OCI-LY1 (cell line): ENCODE measurements around the gene STUM.

ENCODE experiments used
- H2AFZ ChIP-seq: fragments of 200-600 bp; sonication (generic), shearing (Covaris generic); 2 replicates; pipeline ENCODE4 v1.6.0; 2014; ENCODE audit warnings: antibody characterized with exemption, mild to moderate bottlenecking, low read length
- H3F3A ChIP-seq: fragments of 200-600 bp; sonication (generic), shearing (Covaris generic); 2 replicates; pipeline ENCODE4 v1.6.0; 2014; ENCODE audit warnings: mild to moderate bottlenecking, antibody characterized with exemption, low read length, moderate library complexity; ENCODE audit not compliant: insufficient read depth
- H3K27ac ChIP-seq: fragments of 200-600 bp; sonication (generic); 2 replicates; pipeline ENCODE4 v1.5.1; 2014; ENCODE audit warnings: low read length, mixed run types, mild to moderate bottlenecking, low read depth; ENCODE audit not compliant: poor library complexity, severe bottlenecking
- H3K27me3 ChIP-seq: fragments of 200-600 bp; sonication (generic); 2 replicates; pipeline ENCODE4 v1.6.0; 2014; ENCODE audit warnings: antibody characterized with exemption, mild to moderate bottlenecking, low read length, moderate library complexity; ENCODE audit not compliant: insufficient read depth
- H3K36me3 ChIP-seq: fragments of 200-600 bp; sonication (generic); 2 replicates; pipeline ENCODE4 v1.6.1; 2014; ENCODE audit warnings: mild to moderate bottlenecking, antibody characterized with exemption, low read length, moderate library complexity, mixed read lengths; ENCODE audit not compliant: insufficient read depth
- H3K4me1 ChIP-seq: fragments of 200-600 bp; sonication (generic); 2 replicates; pipeline ENCODE4 v1.5.1; 2014; ENCODE audit warnings: mild to moderate bottlenecking, low read length, moderate library complexity; ENCODE audit not compliant: insufficient read depth, severe bottlenecking
- H3K4me2 ChIP-seq: fragments of 200-600 bp; sonication (generic), shearing (Covaris generic); 2 replicates; pipeline ENCODE4 v1.6.1; 2014; ENCODE audit warnings: low read length
- H3K4me3 ChIP-seq: fragments of 200-600 bp; sonication (generic); 2 replicates; pipeline ENCODE4 v1.5.1; 2014; ENCODE audit warnings: low read length, low read depth, mild to moderate bottlenecking, mixed read lengths; ENCODE audit not compliant: poor library complexity, severe bottlenecking
- H3K79me2 ChIP-seq: fragments of 200-600 bp; shearing (Covaris generic); 2 replicates; pipeline ENCODE4 v1.6.1; 2016; ENCODE audit warnings: mixed run types, low read length, mixed read lengths; ENCODE audit not compliant: insufficient read depth
- H3K9ac ChIP-seq: fragments of 200-600 bp; sonication (generic), shearing (Covaris generic); 2 replicates; pipeline ENCODE4 v1.6.1; 2014; ENCODE audit warnings: mild to moderate bottlenecking, low read length, mixed read lengths
- H3K9me2 ChIP-seq: fragments of 200-600 bp; sonication (generic), shearing (Covaris generic); 2 replicates; pipeline ENCODE4 v1.6.1; 2014; ENCODE audit warnings: low read depth, mild to moderate bottlenecking, low read length, mixed read lengths
- H3K9me3 ChIP-seq: fragments of 200-600 bp; shearing (Covaris generic); 2 replicates; pipeline ENCODE4 v1.6.1; 2014; ENCODE audit warnings: low read length, mixed read lengths
- H4K20me1 ChIP-seq: fragments of 200-600 bp; sonication (generic), shearing (Covaris generic); 2 replicates; pipeline ENCODE4 v1.6.0; 2016; ENCODE audit warnings: mild to moderate bottlenecking, low read length; ENCODE audit not compliant: insufficient read depth
- CTCF ChIP-seq: fragments of 200-600 bp; sonication (generic), shearing (Covaris generic); IDR thresholded peaks from 2 replicates; pipeline ENCODE4 v1.5.1; 2017; ENCODE audit warnings: mild to moderate bottlenecking, antibody characterized with exemption, low read length, moderate library complexity, mixed read lengths
- EZH2 ChIP-seq: fragments of 200-600 bp; sonication (generic), shearing (Covaris generic); IDR thresholded peaks from 2 replicates; pipeline ENCODE4 v1.8.0; 2017; ENCODE audit warnings: borderline replicate concordance, mixed run types, mild to moderate bottlenecking, antibody characterized with exemption, low read length, moderate library complexity, mixed read lengths

The STUM gene

DNA sequence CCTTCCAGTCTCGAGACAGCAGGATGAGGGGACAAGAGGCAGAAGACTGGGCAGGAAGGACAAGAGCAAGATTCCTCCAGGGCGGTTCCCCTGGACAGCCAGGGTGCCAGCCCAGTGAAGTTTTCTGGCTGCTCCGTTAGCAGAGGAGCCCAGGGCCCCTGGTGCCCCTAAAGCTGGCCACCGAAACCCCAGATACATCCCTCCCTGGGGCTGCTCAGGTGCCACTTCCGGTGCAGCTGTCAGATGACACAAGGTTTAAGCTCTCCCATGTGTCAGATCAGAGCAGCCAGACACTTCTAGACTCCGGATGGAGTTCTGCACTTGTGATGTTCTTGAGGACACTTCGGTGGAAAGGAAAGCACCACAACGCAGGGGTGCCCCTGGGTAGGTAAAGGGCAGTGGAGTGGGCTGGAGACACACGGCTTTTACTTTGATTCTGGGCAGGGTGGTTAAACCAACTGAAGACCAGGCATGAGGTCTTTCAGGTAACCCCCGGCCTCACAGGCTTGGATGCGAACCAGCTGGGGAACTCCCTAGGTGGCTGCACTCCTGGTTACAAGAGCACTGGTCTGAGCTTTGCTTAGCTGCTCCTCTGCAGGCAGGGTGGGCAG, 104.9 kb downstream of the STUM start:
- H3K4me1 ChIP-seq, result no peaks in the 10 kb centered on the region

DNA sequence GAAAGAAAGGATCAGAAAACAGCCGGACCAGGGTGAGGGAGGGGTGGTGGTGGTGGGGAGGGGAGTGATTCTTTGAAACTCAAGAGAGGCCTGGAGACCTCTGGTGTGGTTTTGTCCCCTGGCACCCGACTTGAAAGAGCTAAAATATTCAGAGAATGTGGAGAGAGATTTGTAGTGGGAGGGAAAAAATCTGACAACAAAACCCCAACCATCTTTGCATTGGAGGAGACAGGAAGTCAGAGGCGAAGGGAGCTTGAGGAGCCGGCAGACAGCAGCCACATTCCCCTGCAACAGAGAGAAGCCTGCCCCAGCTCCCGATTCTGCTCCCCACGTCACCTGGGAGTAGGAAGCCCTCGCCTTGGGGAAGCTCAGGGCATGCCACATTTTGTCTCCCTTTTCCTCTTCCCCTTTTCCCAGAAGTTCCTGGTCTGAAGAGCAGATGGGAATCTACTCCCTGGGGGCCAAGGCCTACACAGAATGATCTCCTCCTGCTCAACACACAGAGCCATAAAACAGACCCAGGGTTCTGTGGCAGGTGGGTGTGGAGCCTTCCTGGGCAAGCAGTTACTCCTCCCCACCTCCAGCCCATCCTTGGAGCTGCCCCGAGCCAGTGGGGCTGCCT, 105.6 kb downstream of the STUM start:
- Histone ChIP-seq H3F3A (peaks cover 18% of the 10 kb centered on the region), H3K9ac (peak overlapping the region; percentile 66; the same call in 1 of the 2 replicates), H3K36me3 (peaks cover 7% of the 10 kb centered on the region; the same call in 1 of the 2 replicates), H3K79me2 (no peaks in the 10 kb centered on the region), H3K27ac (no peak overlapping the region), H3K27me3 (no peaks in the 10 kb centered on the region), H3K4me1 (no peaks in the 10 kb centered on the region), H3K4me2 (peak overlapping the region; percentile 72), H4K20me1 (no peaks in the 10 kb centered on the region), H2AFZ (no peak overlapping the region), H3K9me3 (no peaks in the 10 kb centered on the region), H3K9me2 (no peaks in the 10 kb centered on the region), H3K4me3 (peak overlapping the region; percentile 49)
- TF ChIP-seq EZH2 (no peak), CTCF (no peak)

More for the DNA sequence above, 104.9 kb downstream of the STUM start:
- no peaks in the 10 kb centered on the region for H3K9me3 ChIP-seq
- H3K36me3 ChIP-seq, result peaks cover 14% of the 10 kb centered on the region; the same call in 1 of the 2 replicates
- H3K9ac ChIP-seq, result peak overlapping the region; percentile 66; the same call in 1 of the 2 replicates
- no peaks in the 10 kb centered on the region for H3K79me2 ChIP-seq
- no peaks in the 10 kb centered on the region for H4K20me1 ChIP-seq
- H3K27ac ChIP-seq, result no peak overlapping the region
- no peaks in the 10 kb centered on the region for H3K27me3 ChIP-seq
- peak overlapping the region; percentile 49 for H3K4me3 ChIP-seq
- H3K9me2 ChIP-seq, result no peaks in the 10 kb centered on the region
- H3K4me2 ChIP-seq, result peak overlapping the region; percentile 72
- H2AFZ ChIP-seq, result no peak overlapping the region
- TF ChIP-seq CTCF (no peak), EZH2 (no peak)
- peaks cover 18% of the 10 kb centered on the region for H3F3A ChIP-seq

- TF ChIP-seq CTCF (no peak), EZH2 (no peak)
- H3K79me2 ChIP-seq, result no peaks in the 10 kb centered on the region
- no peak overlapping the region for H3K27ac ChIP-seq
- H3K4me3 ChIP-seq, result peak overlapping the region; percentile 49
- H3K9me2 ChIP-seq, result no peaks in the 10 kb centered on the region
- no peaks in the 10 kb centered on the region for H3K9me3 ChIP-seq
- H3K36me3 ChIP-seq, result 0 out of 2 replicates have a peak, but pooled peaks cover 4% of the 10 kb centered on the region
- H3K27me3 ChIP-seq, result no peaks in the 10 kb centered on the region
- peak overlapping the region; percentile 72 for H3K4me2 ChIP-seq
- peaks cover 18% of the 10 kb centered on the region for H3F3A ChIP-seq
- H3K4me1 ChIP-seq, result no peaks in the 10 kb centered on the region
- H4K20me1 ChIP-seq, result no peaks in the 10 kb centered on the region
- peak overlapping the region; percentile 66; the same call in 1 of the 2 replicates for H3K9ac ChIP-seq
- no peak overlapping the region for H2AFZ ChIP-seq
Measured at GRCh38 chr1:226654668-226655055, 106.1 kb downstream of the STUM start.
